H1 (cell line): Measurements from ENCODE around the gene UBR7.

Source experiments
- BRCA1 ChIP-seq: IDR thresholded peaks from 2 replicates; pipeline ENCODE4 v1.6.1; 2012; ENCODE audit warnings: low read depth, low read length, improper control_type of control experiment
- EZH2 ChIP-seq: fragments of 200-600 bp; sonication (generic); IDR thresholded peaks from 2 replicates; pipeline ENCODE4 v1.7.1; 2012; ENCODE audit warnings: low read depth, mild to moderate bottlenecking, moderate library complexity, low read length, inconsistent platforms; ENCODE audit not compliant: severe bottlenecking
- FOSL1 ChIP-seq: IDR thresholded peaks from 2 replicates; pipeline ENCODE4 v1.6.1; 2011; ENCODE audit warnings: mild to moderate bottlenecking, low read depth, low read length, moderate library complexity; ENCODE audit not compliant: insufficient read depth
- JUN ChIP-seq: IDR thresholded peaks from 2 replicates; pipeline ENCODE4 v1.6.1; 2011; ENCODE audit warnings: low read depth, mild to moderate bottlenecking, improper control_type of control experiment, low read length
- POLR2A ChIP-seq, 2 experiments: IDR thresholded peaks; 1 replicate in 1 of 2; 2 replicates in 1 of 2; pipeline ENCODE4 v1.6.1; 2011; ENCODE audit warnings: low read depth in 2 of 2, low read length in 2 of 2, mild to moderate bottlenecking in 2 of 2; ENCODE audit errors: control extremely low read depth in 1 of 2
- RFX5 ChIP-seq: IDR thresholded peaks from 2 replicates; pipeline ENCODE4 v1.6.1; 2011; ENCODE audit warnings: low read depth, low read length, improper control_type of control experiment, borderline replicate concordance
- SUZ12 ChIP-seq: fragments of 200-600 bp; sonication (generic); IDR thresholded peaks from 2 replicates; pipeline ENCODE4 v1.6.1; 2012; ENCODE audit warnings: mild to moderate bottlenecking, inconsistent platforms, low read length, moderate library complexity, mixed read lengths
- YY1 ChIP-seq: IDR thresholded peaks from 2 replicates; pipeline ENCODE4 v1.6.1; 2011; ENCODE audit warnings: low read depth, mild to moderate bottlenecking, low read length
- TF ChIP-seq, protein P1 (sequence below), 3 experiments: IDR thresholded peaks; 1 replicate in 2 of 3; 2 replicates in 1 of 3; pipeline versions ENCODE4 v1.5.1 to v1.6.1; 2011; ENCODE audit warnings: low read length in 3 of 3, mild to moderate bottlenecking in 3 of 3, inconsistent platforms in 2 of 3, low read depth in 1 of 3, moderate library complexity in 1 of 3; ENCODE audit not compliant: insufficient read depth in 1 of 3; ENCODE audit errors: control extremely low read depth in 1 of 3

GRCh38 chr14:93214598-93214997, 7.5 kb downstream of the UBR7 start:
- no peak for TF ChIP-seq POLR2A (IDR thresholded peaks at IDR 0.05; ENCODE audit: control extremely low read depth in 1 of 2, low read depth in 2 of 2, low read length in 2 of 2)
- TF ChIP-seq SUZ12 = no peak
- TF ChIP-seq RFX5 = no peak
- TF ChIP-seq EZH2 = no peak
- no peak for TF ChIP-seq BRCA1
- TF ChIP-seq, protein P1, sequence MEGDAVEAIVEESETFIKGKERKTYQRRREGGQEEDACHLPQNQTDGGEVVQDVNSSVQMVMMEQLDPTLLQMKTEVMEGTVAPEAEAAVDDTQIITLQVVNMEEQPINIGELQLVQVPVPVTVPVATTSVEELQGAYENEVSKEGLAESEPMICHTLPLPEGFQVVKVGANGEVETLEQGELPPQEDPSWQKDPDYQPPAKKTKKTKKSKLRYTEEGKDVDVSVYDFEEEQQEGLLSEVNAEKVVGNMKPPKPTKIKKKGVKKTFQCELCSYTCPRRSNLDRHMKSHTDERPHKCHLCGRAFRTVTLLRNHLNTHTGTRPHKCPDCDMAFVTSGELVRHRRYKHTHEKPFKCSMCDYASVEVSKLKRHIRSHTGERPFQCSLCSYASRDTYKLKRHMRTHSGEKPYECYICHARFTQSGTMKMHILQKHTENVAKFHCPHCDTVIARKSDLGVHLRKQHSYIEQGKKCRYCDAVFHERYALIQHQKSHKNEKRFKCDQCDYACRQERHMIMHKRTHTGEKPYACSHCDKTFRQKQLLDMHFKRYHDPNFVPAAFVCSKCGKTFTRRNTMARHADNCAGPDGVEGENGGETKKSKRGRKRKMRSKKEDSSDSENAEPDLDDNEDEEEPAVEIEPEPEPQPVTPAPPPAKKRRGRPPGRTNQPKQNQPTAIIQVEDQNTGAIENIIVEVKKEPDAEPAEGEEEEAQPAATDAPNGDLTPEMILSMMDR (IDR thresholded peaks at IDR 0.05; ENCODE audit: control extremely low read depth in 1 of 3, insufficient read depth in 1 of 3, low read depth in 1 of 3, low read length in 3 of 3) = no peak
- TF ChIP-seq FOSL1 = no peak
- TF ChIP-seq JUN = no peak
- TF ChIP-seq YY1 = no peak
